ENCODE measurements around the gene LAMA5.

LAMA5 gene

DNA sequence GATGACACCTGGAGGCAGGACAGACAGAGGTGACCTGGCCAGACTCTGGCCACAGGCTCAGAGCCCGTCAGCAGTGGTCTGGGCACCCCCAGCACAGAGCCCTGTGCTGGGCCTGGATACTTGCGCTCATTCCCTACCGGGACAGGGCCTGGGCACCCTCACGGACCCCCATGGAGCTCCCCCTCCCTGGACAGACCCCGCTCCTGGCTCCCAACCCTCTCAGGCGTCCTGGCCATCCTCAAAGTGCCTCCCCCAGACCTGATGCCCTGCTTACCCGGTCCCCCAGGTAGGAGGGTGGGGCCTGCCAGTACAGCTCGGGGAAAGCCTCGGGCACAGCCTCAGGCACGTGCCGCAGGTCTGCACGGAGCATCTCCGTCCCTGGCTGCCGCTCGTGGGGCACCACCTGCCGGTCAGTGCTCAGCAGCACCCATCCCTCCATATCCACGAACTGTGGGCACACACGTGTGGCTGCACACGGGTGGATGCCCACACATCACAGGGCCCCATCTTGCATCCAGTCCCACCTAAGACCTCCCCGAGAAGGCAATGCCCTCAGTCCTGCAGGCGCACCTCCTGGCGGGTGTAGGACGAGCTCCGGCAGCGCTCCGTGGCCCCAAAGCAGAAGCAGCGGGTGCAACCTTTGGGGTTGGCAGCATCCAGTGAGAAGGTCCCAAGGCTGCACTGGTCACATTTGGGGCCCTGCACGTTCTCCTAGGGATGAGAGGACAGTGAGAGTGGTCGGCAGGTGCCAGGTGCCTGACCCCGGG, 40.0 kb downstream of the LAMA5 start:
- no peak for TF ChIP-seq FOXP2 (optimal IDR thresholded peaks at IDR 0.05; ENCODE audit: borderline replicate concordance, extremely low read depth, extremely low read length, insufficient read depth)
- TF ChIP-seq, protein P1, sequence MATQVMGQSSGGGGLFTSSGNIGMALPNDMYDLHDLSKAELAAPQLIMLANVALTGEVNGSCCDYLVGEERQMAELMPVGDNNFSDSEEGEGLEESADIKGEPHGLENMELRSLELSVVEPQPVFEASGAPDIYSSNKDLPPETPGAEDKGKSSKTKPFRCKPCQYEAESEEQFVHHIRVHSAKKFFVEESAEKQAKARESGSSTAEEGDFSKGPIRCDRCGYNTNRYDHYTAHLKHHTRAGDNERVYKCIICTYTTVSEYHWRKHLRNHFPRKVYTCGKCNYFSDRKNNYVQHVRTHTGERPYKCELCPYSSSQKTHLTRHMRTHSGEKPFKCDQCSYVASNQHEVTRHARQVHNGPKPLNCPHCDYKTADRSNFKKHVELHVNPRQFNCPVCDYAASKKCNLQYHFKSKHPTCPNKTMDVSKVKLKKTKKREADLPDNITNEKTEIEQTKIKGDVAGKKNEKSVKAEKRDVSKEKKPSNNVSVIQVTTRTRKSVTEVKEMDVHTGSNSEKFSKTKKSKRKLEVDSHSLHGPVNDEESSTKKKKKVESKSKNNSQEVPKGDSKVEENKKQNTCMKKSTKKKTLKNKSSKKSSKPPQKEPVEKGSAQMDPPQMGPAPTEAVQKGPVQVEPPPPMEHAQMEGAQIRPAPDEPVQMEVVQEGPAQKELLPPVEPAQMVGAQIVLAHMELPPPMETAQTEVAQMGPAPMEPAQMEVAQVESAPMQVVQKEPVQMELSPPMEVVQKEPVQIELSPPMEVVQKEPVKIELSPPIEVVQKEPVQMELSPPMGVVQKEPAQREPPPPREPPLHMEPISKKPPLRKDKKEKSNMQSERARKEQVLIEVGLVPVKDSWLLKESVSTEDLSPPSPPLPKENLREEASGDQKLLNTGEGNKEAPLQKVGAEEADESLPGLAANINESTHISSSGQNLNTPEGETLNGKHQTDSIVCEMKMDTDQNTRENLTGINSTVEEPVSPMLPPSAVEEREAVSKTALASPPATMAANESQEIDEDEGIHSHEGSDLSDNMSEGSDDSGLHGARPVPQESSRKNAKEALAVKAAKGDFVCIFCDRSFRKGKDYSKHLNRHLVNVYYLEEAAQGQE (IDR thresholded peaks at IDR 0.05; ENCODE audit: insufficient read depth in 1 of 2, low read depth in 2 of 2, low read length in 2 of 2) = no peak
- TF ChIP-seq SIN3A (IDR thresholded peaks at IDR 0.05; ENCODE audit: borderline replicate concordance, insufficient read depth, low read length) = no peak

- no peak for TF ChIP-seq POLR2AphosphoS5 (IDR thresholded peaks at IDR 0.05; ENCODE audit: low read depth, low read length)
- TF ChIP-seq, protein P1 (IDR thresholded peaks at IDR 0.05; ENCODE audit: insufficient read depth in 1 of 2, low read depth in 2 of 2, low read length in 2 of 2) = no peak
- no peak for TF ChIP-seq SIN3A (IDR thresholded peaks at IDR 0.05; ENCODE audit: borderline replicate concordance, insufficient read depth, low read length)
- no peak for TF ChIP-seq TAF1 (IDR thresholded peaks at IDR 0.05; ENCODE audit: borderline replicate concordance, insufficient read depth, low read length)
- no peak for TF ChIP-seq FOXP2 (optimal IDR thresholded peaks at IDR 0.05; ENCODE audit: borderline replicate concordance, extremely low read depth, extremely low read length, insufficient read depth)
These were observed 40.6 kb downstream of the LAMA5 start for GRCh38 chr20:62326559-62326958.

DNA sequence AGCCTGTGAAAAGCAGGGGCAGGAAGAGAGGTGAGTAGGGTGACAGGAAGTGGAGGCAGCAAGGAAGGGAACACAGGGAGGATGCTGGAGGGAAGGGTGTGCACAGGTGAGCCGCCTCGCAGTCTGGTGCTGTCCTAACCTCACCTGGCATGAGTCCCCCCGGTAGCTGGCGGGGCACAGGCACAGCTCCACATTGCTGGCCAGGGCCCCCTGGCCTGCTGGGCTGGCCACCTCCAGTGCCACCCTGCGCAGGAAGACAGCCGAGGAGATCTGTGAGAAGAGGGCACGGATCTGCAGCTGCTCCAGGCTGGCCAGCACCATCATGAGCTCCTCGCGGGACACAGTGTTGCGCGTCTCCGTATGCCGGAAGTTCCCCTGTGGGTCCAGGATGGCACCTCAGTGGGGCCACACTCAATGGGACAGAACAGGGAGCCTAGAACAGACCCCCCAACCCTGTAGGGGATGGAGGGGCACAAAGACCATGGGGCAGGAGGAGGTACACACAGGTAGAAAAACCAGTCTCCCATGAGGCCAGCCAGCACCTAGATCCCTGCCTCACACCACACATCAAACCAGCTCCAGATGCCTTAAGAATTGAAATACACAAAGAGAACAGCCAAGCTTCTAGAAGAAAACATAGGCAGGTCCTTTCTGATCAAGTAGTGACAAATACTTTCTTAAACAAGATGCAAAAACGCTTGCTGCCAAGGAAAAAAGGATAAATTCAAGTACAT, 41.8 kb downstream of the LAMA5 start:
- TF ChIP-seq, protein P1 (IDR thresholded peaks at IDR 0.05; ENCODE audit: insufficient read depth in 1 of 2, low read depth in 2 of 2, low read length in 2 of 2) = no peak
- TF ChIP-seq TAF1 (IDR thresholded peaks at IDR 0.05; ENCODE audit: borderline replicate concordance, insufficient read depth, low read length) (no peak), SIN3A (IDR thresholded peaks at IDR 0.05; ENCODE audit: borderline replicate concordance, insufficient read depth, low read length) (no peak), FOXP2 (optimal IDR thresholded peaks at IDR 0.05; ENCODE audit: borderline replicate concordance, extremely low read depth, extremely low read length, insufficient read depth) (no peak), POLR2AphosphoS5 (IDR thresholded peaks at IDR 0.05; ENCODE audit: low read depth, low read length) (no peak)

DNA sequence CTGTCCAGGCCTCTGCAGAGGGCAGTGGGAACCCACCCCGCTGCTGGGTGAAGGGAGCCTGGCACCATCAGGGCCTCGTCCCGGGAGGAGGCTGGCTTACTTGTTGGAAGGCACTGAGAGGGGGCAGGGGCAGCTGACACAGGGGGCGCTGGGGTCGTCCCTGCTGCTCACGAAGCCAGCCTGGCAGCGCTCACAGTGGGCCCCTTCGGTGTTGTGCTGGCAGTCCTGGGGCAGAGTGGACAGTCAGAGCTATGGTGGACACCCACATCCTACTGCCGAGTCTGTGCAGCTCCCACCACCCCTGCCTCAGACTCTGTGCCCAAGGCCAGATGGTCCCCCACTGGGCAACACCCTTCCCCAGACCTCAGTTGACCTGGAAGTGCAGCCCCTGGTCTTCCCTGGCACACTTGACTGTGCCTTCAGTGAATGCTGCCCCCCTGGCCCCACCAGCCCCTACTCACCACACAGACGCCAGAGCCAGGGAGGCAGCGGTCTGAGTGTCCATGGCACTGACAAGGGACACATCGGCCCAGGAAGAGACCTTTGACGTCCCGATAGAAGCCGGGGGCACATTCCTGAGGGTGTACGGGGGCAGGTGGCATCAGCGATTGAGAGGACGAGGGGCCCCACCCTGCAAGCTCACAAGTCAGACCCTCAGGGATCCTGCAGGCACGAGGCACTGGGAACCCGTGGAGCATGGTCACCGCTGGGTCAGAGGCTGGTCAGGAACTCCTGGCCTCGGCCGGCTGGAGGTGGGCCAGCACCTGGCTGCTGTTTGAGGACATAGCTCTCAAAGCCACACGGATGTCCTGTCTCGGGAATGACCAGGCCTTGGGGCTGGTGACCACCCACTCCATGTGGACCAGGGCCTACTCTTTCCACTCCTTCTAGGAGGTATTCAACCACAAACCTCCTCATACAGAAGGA, 42.9 kb downstream of the LAMA5 start:
- TF ChIP-seq, protein P1 (IDR thresholded peaks at IDR 0.05; ENCODE audit: insufficient read depth in 1 of 2, low read depth in 2 of 2, low read length in 2 of 2) = no peak
- TF ChIP-seq POLR2AphosphoS5 (IDR thresholded peaks at IDR 0.05; ENCODE audit: low read depth, low read length) = no peak
- TF ChIP-seq SIN3A (IDR thresholded peaks at IDR 0.05; ENCODE audit: borderline replicate concordance, insufficient read depth, low read length) = no peak
- no peak for TF ChIP-seq FOXP2 (optimal IDR thresholded peaks at IDR 0.05; ENCODE audit: borderline replicate concordance, extremely low read depth, extremely low read length, insufficient read depth)
- no peak for TF ChIP-seq TAF1 (IDR thresholded peaks at IDR 0.05; ENCODE audit: borderline replicate concordance, insufficient read depth, low read length)

Measured in PFSK-1 (cell line).